GM18907 (cell line): ENCODE results near the gene SHROOM3.

ENCODE experiments used
- ATAC-seq: cut with Tn5 transposase; IDR thresholded peaks from one replicate; pipeline ENCODE4 v1.9.1; 2021; ENCODE audit warnings: mild to moderate bottlenecking, moderate library complexity; ENCODE audit not compliant: unreplicated experiment

Gene SHROOM3

DNA sequence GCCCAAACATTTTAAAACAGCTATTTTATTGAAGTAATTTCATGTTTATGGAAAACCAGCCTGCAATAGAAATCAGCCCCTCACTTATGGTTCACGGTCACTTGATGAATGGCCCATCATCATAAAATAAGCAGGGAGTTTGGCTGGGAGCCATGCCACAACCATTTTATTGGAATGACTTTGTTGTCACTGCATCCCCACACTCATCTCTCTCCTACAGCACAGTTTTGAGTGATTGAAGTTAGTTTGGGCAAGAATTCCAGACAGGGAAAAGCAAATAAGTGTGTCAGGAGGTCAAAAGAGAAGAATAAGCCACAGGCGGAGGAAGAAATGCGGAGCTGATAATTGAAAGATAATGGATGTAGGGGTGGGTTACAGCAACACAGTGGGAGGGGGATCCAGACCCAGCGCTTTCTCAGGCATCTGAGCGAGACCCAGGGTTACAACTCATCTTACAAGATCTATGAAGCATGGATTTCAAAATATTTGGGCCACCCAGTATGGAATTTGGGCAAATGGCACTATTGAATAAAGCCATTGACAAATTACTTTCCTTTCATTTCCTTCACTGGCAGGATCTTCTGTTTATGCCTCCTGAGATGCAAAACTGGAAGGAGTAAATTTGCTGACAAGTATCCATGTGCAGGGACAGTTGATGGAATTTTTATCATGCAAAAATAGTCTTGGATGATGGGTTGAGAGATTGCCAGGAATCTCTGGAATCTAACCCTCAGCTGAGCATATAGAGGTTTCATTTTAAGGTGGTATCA is 100.8 kb downstream of the SHROOM3 start:
- ATAC-seq, result no peak

GRCh38 chr4:76536373-76536689 is 101.3 kb downstream of the SHROOM3 start:
- no peak for ATAC-seq

GRCh38 chr4:76538296-76538695 is 103.3 kb downstream of the SHROOM3 start:
- no peak for ATAC-seq

DNA sequence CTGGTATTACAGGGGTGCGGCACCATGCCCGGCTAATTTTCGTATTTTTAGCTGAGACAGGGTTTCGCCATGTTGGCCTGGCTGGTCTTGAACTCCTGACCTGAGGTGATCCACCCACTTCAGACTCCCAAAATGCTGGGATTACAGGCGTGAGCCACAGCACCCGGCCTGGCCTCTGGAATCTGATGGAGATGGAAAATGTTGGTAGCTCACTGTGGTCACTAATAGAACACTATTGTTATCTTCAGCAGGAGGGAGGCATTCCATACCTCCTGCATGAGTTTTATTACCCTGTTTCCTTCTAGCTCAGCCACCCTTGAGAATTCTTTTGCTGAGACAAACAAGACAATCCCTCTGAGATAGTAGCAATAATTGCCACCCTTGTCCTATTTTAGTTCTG is 105.0 kb downstream of the SHROOM3 start:
- ATAC-seq, result no peak

DNA sequence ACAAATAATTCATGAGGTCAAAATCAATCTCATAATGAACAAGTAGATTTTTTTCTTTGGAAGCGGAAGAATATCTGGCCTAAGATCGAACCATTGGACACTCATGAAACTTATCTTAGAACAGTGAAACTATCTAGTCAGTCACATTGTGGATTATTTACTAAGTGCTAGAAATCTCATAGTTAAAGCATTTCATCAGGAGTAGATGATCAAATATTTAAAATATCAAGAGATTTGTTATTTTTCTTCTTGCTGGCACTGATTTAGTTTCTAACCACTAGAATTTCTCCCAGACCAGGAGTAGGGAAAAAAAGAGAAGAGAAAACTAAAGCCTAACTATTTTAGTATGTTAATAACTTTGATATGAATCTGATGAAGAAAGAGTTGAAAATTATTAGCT is 105.5 kb downstream of the SHROOM3 start:
- ATAC-seq, result no peak

GRCh38 chr4:76543378-76543777 is 108.3 kb downstream of the SHROOM3 start:
- ATAC-seq, result no peak

DNA sequence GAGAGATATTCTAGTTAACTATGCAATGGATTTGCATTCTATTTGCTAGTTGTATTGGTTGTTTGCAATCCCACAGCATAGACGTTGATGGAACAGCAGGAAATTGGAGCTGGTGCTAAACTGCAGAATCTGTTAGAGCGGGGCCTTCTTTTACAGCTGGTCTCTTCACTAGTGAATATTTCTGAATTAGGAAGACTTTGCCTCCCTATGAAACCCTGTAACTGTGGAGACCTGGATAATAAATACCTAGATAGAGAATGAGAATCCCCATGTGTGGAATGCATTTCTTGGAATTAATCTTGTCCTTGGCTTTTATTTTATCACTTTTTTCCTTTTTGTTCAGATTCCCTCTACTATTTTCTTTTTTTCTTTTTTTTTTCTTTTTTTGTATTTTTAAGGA is 109.7 kb downstream of the SHROOM3 start:
- no peak for ATAC-seq

DNA sequence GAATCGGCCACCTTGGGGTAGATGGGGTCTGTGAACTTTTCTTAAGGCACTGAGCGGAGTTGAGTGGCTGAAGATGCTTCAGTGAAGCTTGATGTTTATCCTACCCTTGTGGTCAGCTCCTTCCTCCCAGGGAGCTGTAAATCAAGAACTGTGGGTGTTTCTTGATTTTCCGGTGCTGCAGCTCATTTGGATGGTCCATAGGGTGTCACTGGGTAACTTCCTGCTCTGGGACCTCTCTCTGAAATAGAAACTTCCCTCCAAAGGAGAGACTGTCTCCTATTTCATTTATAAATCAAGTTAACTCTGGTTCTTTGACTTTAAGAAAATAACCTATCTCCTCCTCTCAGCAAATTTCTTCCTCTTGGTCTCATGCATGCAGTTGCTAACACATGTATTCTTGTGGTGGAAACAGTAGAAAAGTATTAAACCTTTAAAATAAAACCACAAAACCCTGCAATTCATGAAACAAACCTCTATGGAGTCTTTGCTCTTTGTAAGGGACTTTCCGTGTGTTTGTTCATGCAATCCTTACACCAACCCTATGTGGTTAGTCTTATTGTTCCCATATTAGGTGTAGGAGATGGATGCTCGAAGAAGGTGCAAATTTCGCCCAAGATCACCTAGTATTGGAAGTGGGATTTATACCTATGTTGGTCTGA is 110.3 kb downstream of the SHROOM3 start:
- no peak for ATAC-seq

GRCh38 chr4:76546327-76546726 is 111.3 kb downstream of the SHROOM3 start:
- ATAC-seq, result no peak

DNA sequence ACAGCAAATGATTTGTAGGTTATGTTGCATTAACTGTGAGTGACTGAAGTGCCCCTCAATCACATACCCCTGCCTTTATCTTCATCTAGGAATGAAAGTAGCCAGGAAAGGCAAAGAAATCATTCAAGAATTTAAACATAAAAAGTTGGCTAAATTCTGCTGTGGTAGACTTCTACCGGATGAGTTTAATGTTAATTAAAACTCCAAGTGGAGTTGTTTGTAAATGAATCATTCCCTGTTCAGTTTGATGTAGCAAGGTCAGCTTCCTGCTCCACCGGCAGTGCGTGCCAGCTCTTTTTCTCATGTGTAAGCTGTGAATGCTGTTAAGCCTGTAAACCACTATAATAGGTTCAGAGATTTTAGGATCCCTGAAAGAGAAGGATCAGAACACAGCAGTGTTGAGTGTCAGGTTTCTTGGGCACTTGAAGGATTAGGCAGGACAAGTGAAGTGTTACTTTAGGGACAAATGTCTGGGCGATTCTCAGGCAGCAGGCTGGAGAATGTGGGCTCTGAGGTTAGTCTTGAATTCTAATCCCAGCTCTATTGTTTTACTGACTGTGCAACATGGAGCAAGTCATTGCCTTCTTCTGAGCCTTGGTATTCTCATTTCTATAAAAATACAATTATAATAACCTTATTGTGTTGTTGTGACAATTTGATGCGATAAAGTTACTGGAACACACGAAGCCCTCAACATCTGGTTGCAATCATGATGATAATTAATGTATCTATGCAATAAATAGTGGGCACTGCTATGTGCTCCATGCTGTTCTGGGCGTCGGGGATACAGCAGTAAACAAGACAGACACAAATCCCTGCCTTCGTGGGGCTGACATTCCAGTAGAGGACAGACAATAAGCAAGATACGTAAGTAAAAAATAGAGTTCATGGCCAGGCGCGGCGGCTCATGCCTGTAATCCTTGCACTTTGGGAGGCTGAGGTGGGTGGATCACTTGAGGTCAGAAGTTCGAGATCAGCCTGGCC is 112.0 kb downstream of the SHROOM3 start:
- ATAC-seq, result no peak

DNA sequence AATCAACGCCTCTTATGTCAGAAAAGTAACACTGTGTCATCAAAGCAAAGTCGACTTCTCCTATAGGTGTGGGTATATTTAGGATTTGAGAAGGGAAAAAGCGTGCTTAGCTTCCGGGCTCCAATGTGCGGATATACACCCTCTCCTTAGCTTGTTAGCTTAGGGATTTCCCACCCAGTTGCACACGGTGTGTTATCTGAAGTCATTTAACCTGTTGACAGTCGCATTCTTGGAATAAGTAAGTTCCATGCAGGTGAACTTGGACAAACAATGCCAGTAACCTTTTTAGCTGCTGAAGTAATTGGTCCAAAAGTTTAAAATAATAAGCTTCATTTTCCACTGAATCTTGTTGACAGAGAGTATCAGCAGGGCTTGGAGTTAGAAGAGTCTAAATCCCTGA is 113.7 kb downstream of the SHROOM3 start:
- ATAC-seq, result no peak

- no peak for ATAC-seq
Observed at GRCh38 chr4:76549765-76550164, 114.7 kb downstream of the SHROOM3 start.

GRCh38 chr4:76550966-76551780 is 116.1 kb downstream of the SHROOM3 start:
- no peak for ATAC-seq

DNA sequence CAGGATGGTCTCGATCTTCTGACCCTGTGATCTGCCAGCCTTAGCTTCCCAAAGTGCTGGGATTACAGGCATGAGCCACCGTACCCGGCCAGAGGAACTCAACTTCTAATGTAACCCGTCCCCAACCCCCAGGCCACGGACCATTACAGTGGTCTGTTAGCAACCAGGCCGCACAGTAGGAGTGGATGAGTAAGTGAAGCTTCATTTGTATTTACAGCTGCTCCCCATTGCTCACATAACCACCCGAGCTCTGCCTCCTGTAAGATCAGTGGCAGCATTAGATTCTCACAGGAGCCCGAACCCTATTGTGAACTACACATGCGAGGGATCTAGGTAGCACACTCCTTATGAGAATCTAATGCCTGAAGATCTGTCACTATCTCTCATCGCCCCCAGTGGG is 119.6 kb downstream of the SHROOM3 start:
- ATAC-seq, result no peak

GRCh38 chr4:76556452-76556851 is 121.4 kb downstream of the SHROOM3 start:
- ATAC-seq, result no peak

GRCh38 chr4:76558396-76559235 is 123.6 kb downstream of the SHROOM3 start:
- no peak for ATAC-seq

DNA sequence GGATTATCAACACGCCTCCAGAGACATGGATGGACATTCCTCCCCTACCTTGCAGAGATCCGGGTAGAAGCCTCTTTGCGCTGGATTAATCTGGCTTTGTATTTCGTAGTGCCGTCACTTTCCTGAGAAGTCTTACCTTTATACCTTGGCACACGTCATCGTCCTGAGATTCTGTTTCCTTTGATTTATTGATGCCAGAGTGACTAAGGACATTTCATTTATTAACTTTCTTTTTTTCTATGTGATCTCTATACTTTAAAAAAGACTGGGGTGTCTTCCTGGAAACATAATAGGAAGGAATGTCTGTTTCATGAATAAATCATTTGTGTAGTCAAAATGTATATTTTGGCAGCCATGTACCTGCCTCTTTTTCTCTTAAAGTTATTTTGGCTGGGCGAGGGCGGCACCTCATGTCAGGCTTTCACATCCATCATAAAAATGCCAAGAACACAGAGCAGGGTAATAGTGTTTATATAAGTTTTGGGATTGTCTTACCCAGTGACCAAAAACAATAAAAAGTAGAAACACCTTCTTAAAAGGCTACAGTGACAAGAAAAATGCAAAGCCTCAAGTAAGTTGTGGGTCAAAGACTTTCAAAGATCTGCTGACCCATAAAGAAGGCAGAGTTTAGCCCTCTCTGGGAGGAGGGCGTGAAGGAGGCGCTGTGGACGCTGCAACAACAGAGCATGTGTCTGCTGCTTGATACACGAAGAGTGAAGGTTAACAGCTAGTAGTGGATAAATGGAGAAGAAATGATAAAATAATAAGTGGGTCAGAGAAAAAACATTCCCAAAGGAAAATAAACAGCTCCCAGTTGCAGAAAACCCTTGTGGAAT is 124.4 kb downstream of the SHROOM3 start:
- ATAC-seq, result no peak

- ATAC-seq, result no peak
Observed at GRCh38 chr4:76562161-76562560, 127.1 kb downstream of the SHROOM3 start.
